ENCODE data around the gene AFAP1. TPM values are rescaled to one million over a fixed set of nuclear protein-coding genes. Genes with fewer than 3 reads are reported as not detected.

AFAP1 gene
- polyA plus RNA-seq, 3 donors, result not detected

GRCh38 chr4:7829652-7830580 is 109.7 kb downstream of the AFAP1 start:
- Histone ChIP-seq H2AFZ (ENCODE audit: insufficient read depth, low read depth, low read length, poor library complexity, severe bottlenecking) (no peak overlapping the region), H3K36me3 (replicated peaks in 1 of 2; ENCODE audit: control insufficient read depth in 1 of 2, insufficient read depth in 2 of 2, low read length in 2 of 2) (no peaks in the 10 kb centered on the region), H3K27ac (ENCODE audit: low read depth in 1 of 2, low read length in 2 of 2) (no peak overlapping the region), H3K4me3 (replicated peaks in 1 of 3; ENCODE audit: low read depth in 2 of 3, low read length in 3 of 3) (no peak overlapping the region), H3K9me3 (replicated peaks in 1 of 2; ENCODE audit: control insufficient read depth in 1 of 2, insufficient read depth in 1 of 2, low read length in 2 of 2) (peaks cover 0 to 4% of the 10 kb centered on the region in 2 donors), H3K4me2 (replicated peaks; ENCODE audit: extremely low read depth, low read length, poor library complexity, severe bottlenecking) (no peak overlapping the region), H3K79me2 (ENCODE audit: insufficient read depth, low read length) (no peaks in the 10 kb centered on the region), H3K4me1 (ENCODE audit: control insufficient read depth in 1 of 2, insufficient read depth in 2 of 2, low read length in 2 of 2) (peaks cover 12 to 13% of the 10 kb centered on the region in 2 donors), H4K20me1 (ENCODE audit: insufficient read depth, low read length) (no peaks in the 10 kb centered on the region), H3K27me3 (ENCODE audit: control insufficient read depth in 2 of 2, insufficient read depth in 2 of 2, low read length in 2 of 2) (no peaks in the 10 kb centered on the region), H3K9ac (ENCODE audit: insufficient read depth, low read length, poor library complexity, severe bottlenecking) (no peak overlapping the region)
- Mint-ChIP-seq H3K4me3 (no peak overlapping the region), H3K9me3 (peaks cover 3 to 9% (median 6%) of the 10 kb centered on the region in 7 donors), H3K36me3 (peaks cover 0 to 25% of the 10 kb centered on the region in 2 donors), H3K27me3 (ENCODE audit: low read depth in 3 of 3) (peaks cover 0 to 4% (median 4%) of the 10 kb centered on the region in 3 donors), H3K4me1 (peaks cover 23% of the 10 kb centered on the region), H3K27ac (peak overlapping the region in 2 of 7 donors; percentile 5 to 10)
- 94% methylated on average over 3 of the region's 10 CpGs for WGBS (ENCODE audit: insufficient coverage)
- no peak for TF ChIP-seq CTCF (IDR thresholded peaks at IDR 0.05)
- intact Hi-C loops (cut with micrococcal nuclease), result no loop called here
- no peak for DNase-seq

- no peak overlapping the region for H3K4me3 ChIP-seq (replicated peaks in 1 of 3; ENCODE audit: low read depth in 2 of 3, low read length in 3 of 3)
- H3K4me1 ChIP-seq (ENCODE audit: control insufficient read depth in 1 of 2, insufficient read depth in 2 of 2, low read length in 2 of 2), result peaks cover 12 to 13% of the 10 kb centered on the region in 2 donors
- H2AFZ ChIP-seq (ENCODE audit: insufficient read depth, low read depth, low read length, poor library complexity, severe bottlenecking), result no peak overlapping the region
- no peak overlapping the region for H3K4me2 ChIP-seq (replicated peaks; ENCODE audit: extremely low read depth, low read length, poor library complexity, severe bottlenecking)
- H3K9ac ChIP-seq (ENCODE audit: insufficient read depth, low read length, poor library complexity, severe bottlenecking), result no peak overlapping the region
- H3K36me3 Mint-ChIP-seq, result peaks cover 0 to 25% of the 10 kb centered on the region in 2 donors
- peak in 1 of 3 donors; percentile 18 for DNase-seq
- no peaks in the 10 kb centered on the region for H4K20me1 ChIP-seq (ENCODE audit: insufficient read depth, low read length)
- no peak overlapping the region for H3K4me3 Mint-ChIP-seq
- peaks cover 3 to 9% (median 5%) of the 10 kb centered on the region in 7 donors for H3K9me3 Mint-ChIP-seq
- H3K9me3 ChIP-seq (replicated peaks in 1 of 2; ENCODE audit: control insufficient read depth in 1 of 2, insufficient read depth in 1 of 2, low read length in 2 of 2), result peaks cover 0 to 4% of the 10 kb centered on the region in 2 donors
- peaks cover 0 to 7% (median 7%) of the 10 kb centered on the region in 3 donors for H3K27me3 Mint-ChIP-seq (ENCODE audit: low read depth in 3 of 3)
- no peak overlapping the region for H3K27ac ChIP-seq (ENCODE audit: low read depth in 1 of 2, low read length in 2 of 2)
- H3K79me2 ChIP-seq (ENCODE audit: insufficient read depth, low read length), result no peaks in the 10 kb centered on the region
- no peaks in the 10 kb centered on the region for H3K27me3 ChIP-seq (ENCODE audit: control insufficient read depth in 2 of 2, insufficient read depth in 2 of 2, low read length in 2 of 2)
- no peaks in the 10 kb centered on the region for H3K36me3 ChIP-seq (replicated peaks in 1 of 2; ENCODE audit: control insufficient read depth in 1 of 2, insufficient read depth in 2 of 2, low read length in 2 of 2)
- peaks cover 23% of the 10 kb centered on the region for H3K4me1 Mint-ChIP-seq
- 93% methylated on average over 2 of the region's 6 CpGs for WGBS (ENCODE audit: insufficient coverage)
- TF ChIP-seq CTCF (IDR thresholded peaks at IDR 0.05), result no peak
- intact Hi-C loops (cut with micrococcal nuclease), result no loop called here
- H3K27ac Mint-ChIP-seq, result peak overlapping the region in 1 of 7 donors; percentile 20
Observed at GRCh38 chr4:7828793-7829301, 110.8 kb downstream of the AFAP1 start.
